RCC 7860 (cell line): ENCODE measurements around the gene SFMBT1.
"Not testable (repeated sequence)": the region's sequence is repeated elsewhere in the genome, so short reads cannot be mapped to it uniquely, and the experiment has no call there.

Experiments
- DNase-seq: peaks from one replicate; pipeline ENCODE4 v3.0.0-alpha.2; 2015; ENCODE audit warnings: low spot score
- FAIRE-seq: peaks from 2 replicates; lab custom pipeline; 2012; peaks lifted over from hg19 to GRCh38; lab: Jason Lieb, UNC

The SFMBT1 gene

GRCh38 chr3:53039376-53039752, 6.5 kb downstream of the SFMBT1 start:
- DNase-seq (no peak), FAIRE-seq (no peak)

GRCh38 chr3:53038679-53039375, 7.0 kb downstream of the SFMBT1 start:
- FAIRE-seq, result no peak
- no peak for DNase-seq

GRCh38 chr3:53035825-53036619, 9.9 kb downstream of the SFMBT1 start:
- FAIRE-seq (no peak), DNase-seq (no peak)

- DNase-seq, FAIRE-seq: not testable (repeated sequence)
Observed at GRCh38 chr3:53035018-53035417, 10.9 kb downstream of the SFMBT1 start.

- FAIRE-seq, DNase-seq: not testable (repeated sequence)
Observed at GRCh38 chr3:53034411-53034810, 11.5 kb downstream of the SFMBT1 start.

GRCh38 chr3:53032609-53033008, 13.3 kb downstream of the SFMBT1 start:
- no peak for FAIRE-seq
- no peak for DNase-seq

DNA sequence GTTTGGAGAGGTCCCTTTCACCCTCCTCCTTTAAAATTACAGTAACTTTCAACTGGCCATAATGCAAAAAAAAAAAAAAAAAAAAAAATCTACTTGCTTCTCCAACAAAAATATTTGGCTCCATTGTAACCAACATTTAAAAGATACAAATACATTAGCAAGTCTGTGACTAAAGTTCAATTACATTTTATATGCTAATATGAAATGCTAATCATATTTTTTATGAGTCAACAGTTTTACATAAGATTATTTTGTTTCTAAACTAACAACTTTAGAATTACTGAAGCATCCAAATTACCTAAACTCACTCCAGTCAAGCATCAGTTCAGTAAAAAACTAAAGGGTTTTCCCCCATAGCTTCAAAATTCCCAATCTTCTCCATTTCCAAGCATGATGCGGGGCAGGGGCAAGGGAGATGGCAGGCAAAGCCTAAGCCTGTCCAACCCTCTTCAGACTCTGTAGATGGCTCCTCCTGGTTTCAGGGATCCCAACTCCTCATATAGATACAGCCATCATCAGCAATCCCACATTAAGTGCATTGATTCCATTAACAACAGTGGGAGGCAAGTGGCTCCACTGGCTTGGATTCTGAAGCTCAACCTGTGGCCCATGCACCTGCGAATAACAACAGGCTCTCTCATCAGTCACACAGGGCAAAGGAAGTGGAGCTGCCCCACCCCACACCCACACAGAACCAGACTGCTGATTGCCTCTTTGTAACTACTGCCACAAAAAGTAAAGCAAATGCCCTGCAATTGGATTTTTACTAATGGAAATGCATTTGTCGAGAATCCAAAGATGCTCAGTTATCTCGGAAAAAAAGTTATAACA, 15.0 kb downstream of the SFMBT1 start:
- FAIRE-seq (no peak), DNase-seq (no peak)

GRCh38 chr3:53028641-53029040, 17.2 kb downstream of the SFMBT1 start:
- DNase-seq (no peak), FAIRE-seq (no peak)

GRCh38 chr3:53027254-53027844, 18.5 kb downstream of the SFMBT1 start:
- DNase-seq, result no peak
- no peak for FAIRE-seq

DNA sequence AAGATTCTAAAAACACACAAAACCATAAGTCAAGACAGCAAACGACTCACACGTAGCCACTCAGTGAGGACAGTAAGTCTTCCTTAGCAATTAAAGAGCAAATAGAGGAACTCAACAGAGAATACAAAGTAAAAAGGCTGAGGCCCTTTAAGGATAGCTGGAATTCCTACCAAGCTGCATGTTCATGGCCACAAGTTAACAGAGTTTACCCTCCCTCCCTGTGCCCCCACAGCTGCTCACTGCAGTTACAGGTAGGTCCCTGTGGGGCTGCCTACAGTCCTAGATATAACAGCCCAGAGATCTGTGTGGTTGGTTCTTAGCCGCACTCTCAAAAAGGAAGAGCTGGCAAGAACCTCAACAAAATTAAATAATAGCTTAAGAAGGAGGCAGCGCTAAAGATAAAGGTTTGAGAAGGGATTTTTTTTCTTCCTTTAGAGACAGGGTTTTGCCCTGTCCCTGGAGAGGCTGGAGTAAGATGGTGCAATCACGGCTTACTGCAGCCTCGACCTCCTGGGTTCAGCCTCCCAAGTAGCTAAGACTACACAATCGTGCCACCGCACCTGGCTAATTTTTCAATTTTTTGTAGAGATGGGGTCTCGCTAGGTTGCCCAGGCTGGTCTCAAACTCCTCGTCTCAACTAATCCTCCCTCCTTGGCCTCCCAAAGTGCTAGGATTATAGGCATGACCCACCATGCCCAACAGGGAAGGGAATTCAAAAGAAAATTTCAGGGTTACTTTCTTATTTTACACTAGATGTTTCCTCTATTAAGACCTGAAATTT, 19.3 kb downstream of the SFMBT1 start:
- DNase-seq, result no peak
- no peak for FAIRE-seq

DNA sequence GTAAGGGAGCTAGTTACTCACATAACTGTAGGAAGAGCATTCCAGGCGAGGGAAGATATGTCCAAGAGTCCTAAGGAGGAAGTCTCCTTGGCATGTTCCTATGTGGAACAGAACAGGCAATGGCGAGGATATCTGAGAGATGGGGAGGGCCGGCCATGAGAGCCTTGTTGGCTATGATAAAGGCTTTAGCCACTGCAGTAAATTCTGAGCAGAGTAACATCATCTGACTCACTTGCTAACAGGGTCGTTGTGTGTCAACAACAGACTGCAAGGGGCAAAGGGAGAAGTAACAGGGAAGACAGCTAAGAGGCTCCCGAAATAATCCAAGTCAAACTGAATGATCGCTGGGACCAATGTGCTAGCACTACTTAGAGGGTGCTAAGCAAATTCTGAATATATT, 21.6 kb downstream of the SFMBT1 start:
- no peak for FAIRE-seq
- DNase-seq, result no peak

DNA sequence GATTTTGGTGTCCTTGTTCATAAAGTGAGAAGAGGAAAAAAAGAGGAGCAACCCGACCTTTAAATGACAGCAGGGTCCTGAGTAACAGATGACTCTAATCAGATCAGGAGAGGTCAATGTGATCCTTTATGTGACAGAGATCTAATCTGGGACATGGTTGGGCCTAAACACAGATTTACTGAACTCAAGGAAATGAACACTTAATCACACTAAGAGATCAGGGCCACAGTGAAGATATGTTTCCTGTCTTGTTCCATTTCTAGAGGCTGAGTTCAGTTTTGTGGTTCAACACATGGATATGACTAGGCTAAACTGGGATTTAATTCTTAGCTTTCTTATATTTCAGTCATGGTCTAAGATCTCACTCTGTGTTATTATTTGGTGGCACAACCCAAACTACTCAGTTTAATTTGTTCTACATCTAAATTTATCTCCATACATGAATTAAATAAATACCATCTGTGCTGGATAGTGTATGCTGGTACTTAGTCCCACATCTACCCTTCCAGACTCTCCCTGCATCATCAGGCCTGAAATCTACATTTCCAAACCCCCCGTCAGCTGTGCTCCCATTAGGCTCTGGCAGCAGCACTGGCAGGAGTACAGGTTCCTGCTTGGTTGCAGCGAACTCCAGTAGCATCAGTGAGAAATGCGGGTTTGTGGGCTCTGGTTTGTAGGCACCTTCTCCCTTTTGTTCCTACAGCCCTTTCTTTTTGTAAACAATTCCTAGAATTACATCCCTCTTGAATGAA, 22.6 kb downstream of the SFMBT1 start:
- FAIRE-seq, result no peak
- DNase-seq, result no peak

DNA sequence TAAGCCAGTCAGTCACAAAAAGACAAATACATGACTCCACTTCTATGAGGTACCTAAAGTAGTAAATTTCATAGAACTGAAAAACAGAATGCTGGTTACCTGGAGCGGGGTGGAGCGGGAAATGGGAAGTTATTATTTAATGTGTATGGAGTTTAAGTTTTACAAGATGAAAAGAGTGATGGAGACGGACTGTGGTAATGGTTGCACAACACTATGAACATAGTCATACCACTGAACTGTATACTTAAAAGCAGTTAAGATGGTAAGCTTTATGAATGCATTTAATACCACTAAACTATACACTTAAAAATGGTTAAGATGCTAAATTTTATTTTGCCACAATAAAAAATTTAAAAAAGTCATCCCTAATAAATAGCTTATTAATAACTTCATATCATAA, 23.2 kb downstream of the SFMBT1 start:
- FAIRE-seq (no peak), DNase-seq (no peak)

- FAIRE-seq (no peak), DNase-seq (no peak)
Observed at GRCh38 chr3:53016236-53016635, 29.6 kb downstream of the SFMBT1 start.

DNA sequence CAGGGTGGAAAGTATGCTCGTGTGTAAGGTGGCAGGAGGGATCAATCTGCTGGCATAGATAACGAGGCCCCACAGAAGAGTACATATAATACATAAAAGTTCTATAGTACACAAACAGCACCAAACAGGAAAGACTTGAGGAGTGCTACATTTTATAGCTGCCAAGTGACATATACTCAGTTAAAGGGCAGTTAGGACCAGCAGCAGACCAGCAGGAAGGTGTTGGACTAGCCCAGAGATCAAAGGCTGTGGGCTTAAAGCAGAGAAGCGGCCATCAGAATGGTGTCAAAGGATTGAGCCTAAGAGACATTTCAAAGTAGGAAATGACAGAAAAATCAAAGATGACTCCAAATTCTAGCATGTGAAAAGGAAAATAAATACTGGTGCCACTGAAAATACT, 34.5 kb downstream of the SFMBT1 start:
- no peak for DNase-seq
- FAIRE-seq, result no peak

GRCh38 chr3:53009826-53010539, 35.9 kb downstream of the SFMBT1 start:
- no peak for DNase-seq
- no peak for FAIRE-seq

DNA sequence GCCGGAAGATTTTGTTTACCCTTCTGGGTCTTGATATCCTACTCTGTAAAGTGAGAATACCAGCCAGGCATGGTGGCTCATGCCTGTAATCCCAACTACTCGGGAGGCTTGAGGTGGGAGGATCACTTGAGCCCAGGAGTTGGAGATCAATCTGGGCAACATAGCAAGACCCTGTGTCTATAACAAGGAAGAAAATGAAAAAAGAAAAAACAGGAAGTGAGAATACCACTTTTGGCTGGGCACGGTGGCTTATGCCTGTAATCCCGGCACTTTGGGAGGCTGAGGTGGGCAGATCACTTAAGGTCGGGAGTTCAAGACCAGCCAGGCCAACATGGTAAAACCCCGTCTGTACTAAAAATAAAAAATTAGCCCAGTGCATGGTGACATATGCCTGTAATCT, 36.9 kb downstream of the SFMBT1 start:
- DNase-seq (no peak), FAIRE-seq (no peak)

DNA sequence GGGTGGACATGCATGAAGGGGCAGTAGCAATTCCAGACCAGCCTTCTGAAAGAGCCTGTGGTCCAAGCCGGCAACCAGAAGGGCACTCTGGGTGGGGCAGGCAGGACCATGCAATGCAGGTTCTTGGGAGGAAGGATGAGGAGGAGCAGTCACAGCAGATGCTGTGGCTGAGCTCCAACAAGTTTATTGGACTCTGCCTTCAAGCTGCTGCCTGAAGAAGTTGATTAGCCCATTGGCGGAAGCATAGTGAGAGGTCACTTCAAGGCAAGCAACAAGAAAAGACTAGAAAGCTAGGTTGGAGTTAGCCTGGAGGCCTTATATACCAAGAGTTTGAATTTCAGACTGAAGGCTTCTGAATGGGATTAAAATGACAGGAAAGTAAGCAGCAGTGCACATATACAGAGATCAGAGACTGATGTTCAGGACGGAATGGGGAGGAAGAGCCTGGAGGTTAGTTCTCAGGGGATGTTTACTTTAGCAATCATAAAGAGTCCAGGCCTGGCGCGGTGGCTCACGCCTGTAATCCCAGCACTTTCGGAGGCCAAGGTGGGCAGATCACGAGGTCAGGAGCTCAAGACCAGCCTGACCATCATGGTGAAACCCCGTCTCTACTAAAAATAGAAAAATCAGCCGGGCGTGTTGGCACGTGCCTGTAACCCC, 39.9 kb downstream of the SFMBT1 start:
- DNase-seq, result no peak
- FAIRE-seq, result no peak

DNA sequence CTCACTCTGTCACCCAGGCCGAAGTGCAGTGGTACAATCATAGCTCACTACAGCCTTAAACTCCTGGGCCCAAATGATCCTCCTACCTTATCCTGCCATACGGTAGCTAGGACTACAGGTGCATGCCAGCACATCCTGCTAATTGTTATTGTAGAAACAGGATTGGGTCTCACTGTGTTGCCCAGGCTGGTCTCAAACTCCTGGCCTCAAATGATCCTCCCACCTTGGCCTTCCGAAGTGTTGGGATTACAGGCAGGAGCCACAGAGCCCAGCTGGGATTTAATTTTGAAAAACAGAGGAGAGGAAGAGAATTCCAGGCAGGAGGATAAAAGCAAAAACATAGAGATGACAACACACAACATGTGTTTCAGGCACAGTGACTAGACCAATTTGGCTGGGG, 40.5 kb downstream of the SFMBT1 start:
- FAIRE-seq (no peak), DNase-seq (no peak)
